Activated CD4-positive, CD25-positive, alpha-beta regulatory T cell treated with anti-CD3 and anti-CD28 coated beads, Interleukin-2, amount 50 U/mL, for 16 hours (primary cell): ENCODE results near the gene MAN1C1.

Experiments used
- DNase-seq: peaks from one replicate; pipeline ENCODE4 v3.0.0-alpha.2; 2020; ENCODE audit warnings: low read depth, low spot score

The MAN1C1 gene

DNA sequence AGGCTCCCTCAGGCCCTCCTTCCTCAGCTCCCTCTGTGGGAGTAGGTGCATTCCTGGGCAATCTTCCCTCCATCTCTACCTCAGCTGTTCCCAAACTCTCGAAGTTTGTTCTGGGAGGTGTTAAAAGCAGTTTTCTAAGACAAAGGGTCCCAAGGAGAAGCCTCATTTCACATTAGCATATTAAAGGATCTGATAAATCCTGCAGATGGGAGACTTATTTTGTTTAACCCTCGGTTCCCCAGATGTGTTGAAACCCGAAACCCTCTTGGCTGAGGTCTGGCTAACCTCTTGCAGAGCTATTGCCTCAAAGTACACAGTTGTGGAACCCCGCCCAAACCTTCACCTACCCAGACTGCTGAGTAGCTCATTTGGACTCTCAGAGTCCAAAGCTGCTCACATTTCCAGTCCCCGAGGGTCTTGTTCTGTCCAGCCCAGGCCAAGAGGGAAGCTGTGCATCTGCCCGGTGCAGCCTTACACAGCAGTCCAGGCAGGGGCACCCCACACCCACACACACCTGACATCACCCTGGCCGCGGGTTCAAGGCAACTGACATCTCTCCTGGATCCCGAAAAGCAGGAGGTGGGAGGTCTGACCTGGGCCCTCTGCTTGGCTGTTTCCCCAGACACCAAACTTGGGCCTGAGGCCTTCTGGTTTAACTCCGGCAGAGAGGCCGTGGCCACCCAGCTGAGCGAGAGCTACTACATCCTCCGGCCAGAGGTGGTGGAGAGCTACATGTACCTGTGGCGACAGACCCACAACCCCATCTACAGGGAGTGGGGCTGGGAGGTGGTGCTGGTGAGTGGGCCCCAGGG lies 163.9 kb downstream of the MAN1C1 start:
- no peak for DNase-seq

- DNase-seq: no peak
These were observed 164.5 kb downstream of the MAN1C1 start for GRCh38 chr1:25781130-25781433.

DNA sequence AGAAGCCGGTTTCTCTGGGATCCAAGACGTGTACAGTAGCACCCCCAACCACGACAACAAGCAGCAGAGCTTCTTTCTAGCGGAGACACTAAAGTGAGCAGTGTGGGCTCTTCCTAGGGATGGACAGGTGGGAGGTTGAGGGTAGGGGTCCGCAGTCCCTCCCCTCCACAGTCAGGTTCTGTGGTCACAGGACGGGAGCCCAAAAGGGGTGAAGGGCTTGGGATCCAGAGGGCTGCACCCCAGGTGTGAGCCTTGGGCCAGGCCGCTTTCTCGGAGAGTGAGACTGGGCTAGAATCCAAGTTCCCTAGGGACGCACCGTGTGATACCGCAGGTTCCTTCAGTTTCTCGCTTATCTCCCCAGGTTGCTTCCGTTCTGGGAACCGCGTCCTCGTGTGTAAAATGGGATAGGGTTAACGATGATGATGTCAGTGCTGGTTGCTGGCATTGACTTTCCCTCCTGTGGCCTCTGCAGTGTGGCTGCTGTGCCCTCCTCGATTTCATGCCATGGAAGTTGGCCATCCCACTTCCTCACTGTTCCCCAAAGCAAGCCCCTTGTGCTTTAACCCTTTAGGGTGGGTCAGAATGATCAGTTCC lies 166.1 kb downstream of the MAN1C1 start:
- no peak for DNase-seq

- DNase-seq: no peak
These were observed 168.0 kb downstream of the MAN1C1 start for GRCh38 chr1:25784575-25785051.

- no peak for DNase-seq
These were observed 168.9 kb downstream of the MAN1C1 start for GRCh38 chr1:25785333-25786067.

DNA sequence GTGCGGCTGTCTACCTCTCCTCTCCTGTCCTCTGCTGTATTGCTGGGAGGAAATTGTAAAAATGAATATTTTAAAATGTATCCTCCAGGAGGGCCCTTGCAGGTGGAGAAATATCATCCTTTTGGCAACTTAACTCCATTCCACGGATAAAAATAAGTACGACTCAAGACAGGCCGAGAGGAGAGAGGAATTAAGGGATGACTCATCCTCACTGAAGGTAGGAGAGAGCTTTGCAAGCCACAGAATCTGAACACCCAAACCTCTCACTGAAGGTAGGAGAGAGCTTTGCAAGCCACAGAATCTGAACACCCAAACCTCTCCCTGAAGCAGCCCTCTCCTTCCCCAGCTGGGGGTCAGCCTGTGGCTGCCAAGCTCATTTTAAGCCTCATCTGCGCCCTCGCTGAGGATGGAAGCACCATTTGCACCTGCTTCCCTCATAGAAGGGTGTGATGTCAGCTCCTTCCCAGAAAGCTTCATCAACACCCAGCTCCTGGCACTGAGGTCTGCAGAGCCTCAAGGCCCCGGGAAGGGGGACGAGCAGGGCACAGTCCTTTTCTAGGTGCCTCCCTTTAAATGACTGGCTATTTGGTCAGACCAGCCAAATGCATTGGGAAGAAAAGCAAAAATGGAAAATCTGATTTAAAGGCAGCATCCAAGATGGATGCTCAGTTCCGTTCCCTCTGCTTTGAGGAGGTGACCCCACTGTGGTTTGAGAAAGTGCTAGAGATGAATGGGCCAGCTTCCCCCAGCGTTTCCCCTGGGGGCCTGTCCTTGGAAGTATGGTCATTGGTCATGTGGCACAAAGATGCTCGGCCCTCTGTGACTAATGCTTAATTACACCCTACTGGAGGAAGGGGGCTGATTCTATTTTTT lies 170.5 kb downstream of the MAN1C1 start:
- DNase-seq: no peak

DNA sequence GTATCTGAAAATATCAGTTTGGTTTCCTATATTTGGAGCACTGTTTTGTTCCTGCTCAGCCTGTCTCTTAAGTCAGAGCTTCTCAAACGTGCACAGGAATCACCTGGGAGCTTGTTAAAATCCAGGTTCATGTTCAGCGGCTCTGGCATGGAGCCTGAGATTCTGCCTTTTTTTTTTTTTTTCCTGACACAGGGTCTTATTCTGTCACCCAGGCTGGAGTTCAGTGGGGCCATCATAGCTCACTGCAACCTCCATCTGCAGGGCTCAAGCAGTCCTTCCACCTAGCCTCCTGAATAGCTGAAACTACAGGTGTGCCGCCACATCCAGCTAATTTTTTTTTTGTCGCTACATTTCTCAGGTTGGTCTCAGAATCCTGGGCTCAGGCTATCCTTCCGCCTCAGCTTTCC lies 171.2 kb downstream of the MAN1C1 start:
- no peak for DNase-seq

- no peak for DNase-seq
These were observed 173.9 kb downstream of the MAN1C1 start for GRCh38 chr1:25790472-25790871.

- DNase-seq: no peak
These were observed 175.5 kb downstream of the MAN1C1 start for GRCh38 chr1:25792115-25792514.

DNA sequence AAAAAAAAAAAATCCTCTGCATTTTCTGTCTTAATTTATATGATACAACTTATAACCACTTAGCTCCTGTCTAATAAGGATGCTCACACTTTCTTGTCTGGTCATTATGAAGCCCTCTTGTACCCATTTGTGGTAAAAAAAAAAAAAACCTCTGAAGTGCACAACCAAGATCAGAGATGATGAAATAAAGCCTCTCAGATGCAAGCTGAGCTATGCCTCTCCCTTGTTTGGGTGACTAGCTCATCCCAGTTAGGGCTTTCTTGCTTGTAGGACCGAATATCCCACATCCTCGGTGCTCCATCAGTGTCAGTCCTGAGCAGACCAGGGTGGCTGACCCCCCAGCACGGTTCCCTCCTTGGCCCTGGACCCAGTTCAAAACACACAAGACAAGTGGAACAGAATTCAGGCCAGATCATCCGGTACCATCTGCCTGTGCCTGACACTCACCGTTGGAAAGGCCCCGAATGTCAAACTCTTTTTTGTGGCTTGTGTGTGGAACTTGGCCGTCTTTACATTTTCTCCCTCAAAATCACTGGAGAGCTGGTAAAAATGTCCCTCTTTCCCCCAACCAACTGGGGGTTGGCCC lies 177.1 kb downstream of the MAN1C1 start:
- no peak for DNase-seq

DNA sequence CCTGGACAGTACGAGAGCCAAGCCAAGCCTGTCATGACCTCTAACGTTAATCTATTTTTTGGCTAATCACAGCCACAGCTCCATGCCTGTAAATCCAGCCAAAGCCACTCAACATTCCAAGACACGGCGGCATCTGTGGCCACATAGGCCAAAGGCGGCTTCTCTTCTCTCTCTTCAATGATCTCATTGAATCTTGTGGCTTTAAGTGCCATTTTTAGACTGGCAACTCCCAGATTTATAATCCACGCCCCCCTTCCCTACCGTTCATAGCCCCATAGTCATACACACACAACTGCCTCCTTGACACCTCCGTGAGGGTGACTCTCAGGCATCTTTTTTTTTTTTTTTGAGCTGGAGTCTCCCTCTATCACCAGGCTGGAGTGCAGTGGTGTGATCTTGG lies 177.7 kb downstream of the MAN1C1 start:
- no peak for DNase-seq

DNA sequence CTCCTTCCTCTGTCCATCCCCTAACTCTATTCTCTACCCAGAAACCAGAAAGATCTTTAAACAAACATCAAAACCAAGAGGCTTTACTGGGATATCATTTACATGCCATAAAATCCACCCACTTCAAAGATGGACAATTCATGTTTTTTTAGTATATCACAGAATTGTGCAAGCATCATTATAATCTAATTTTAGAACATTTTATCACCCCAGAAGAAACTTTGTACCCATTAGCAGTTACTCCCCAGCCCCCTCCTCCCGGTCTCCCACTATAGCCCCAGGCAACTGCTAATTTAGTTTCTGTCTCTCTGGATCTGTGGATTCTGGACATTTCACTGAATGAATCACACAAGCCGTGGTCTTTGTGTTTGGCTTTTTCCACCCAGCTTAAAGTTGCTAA lies 178.6 kb downstream of the MAN1C1 start:
- no peak for DNase-seq

DNA sequence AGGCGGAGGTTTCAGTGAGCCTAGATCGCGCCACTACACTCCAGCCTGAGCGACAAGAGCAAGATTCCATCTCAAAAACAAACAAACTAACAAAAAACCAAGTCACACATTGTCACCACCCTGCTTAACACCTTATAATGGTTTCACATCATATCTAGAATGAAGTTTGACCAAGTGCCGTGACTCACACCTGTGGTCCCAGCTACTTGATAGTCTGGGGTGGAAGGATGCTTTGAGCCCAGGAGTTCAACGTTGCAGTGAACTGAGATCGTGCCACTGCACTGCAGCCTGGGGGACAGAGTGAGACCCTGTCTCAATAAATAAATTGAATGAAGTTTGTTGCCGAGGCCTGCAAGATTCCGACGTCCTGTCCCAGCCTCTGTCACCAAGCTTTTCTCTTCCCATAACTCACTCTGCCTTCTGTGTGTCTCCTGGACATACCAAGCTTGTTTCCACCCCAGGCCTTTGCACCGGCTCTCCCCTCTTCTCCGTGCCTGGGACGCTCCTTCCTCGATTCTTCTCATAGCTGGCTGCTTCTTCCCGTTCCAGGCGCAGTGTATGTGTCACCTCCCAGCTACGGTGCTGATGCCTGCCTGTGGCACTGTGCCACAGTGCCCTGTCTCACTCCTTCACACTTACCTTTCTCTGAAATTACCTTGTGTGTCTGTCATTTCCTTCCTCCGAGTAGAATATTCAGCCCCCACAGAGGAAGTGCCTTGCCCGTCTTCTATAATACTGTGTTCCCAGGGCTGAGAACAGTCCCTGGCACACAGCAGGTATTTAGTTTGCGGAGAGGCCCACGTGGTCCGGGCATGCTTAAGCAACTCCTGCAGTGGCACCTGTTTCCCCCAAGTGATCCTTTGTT lies 179.6 kb downstream of the MAN1C1 start:
- no peak for DNase-seq

GRCh38 chr1:25796811-25797458 lies 180.3 kb downstream of the MAN1C1 start:
- peak; percentile 74 for DNase-seq

DNA sequence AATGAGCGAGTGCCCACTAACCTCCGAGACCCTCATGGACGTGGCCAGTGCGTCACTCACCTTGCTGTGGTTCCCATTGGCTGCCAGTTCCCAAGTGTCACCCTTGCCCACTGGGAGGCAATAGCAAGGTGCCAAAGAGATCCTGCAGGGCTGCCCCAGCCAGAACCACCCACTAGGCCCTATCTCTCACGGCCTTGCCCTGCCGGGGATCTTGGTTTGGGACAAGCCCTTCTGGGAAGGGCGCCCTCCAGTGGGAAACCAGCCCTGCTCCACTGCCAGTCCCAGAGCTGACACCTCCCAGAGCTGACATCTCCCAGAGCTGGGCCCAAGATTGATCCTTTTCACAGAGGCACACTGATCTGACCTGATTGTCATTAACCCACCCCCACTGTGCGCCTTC lies 181.3 kb downstream of the MAN1C1 start:
- no peak for DNase-seq

GRCh38 chr1:25798666-25799351 lies 182.2 kb downstream of the MAN1C1 start:
- DNase-seq: no peak

GRCh38 chr1:25799352-25799934 lies 182.9 kb downstream of the MAN1C1 start:
- DNase-seq: no peak

DNA sequence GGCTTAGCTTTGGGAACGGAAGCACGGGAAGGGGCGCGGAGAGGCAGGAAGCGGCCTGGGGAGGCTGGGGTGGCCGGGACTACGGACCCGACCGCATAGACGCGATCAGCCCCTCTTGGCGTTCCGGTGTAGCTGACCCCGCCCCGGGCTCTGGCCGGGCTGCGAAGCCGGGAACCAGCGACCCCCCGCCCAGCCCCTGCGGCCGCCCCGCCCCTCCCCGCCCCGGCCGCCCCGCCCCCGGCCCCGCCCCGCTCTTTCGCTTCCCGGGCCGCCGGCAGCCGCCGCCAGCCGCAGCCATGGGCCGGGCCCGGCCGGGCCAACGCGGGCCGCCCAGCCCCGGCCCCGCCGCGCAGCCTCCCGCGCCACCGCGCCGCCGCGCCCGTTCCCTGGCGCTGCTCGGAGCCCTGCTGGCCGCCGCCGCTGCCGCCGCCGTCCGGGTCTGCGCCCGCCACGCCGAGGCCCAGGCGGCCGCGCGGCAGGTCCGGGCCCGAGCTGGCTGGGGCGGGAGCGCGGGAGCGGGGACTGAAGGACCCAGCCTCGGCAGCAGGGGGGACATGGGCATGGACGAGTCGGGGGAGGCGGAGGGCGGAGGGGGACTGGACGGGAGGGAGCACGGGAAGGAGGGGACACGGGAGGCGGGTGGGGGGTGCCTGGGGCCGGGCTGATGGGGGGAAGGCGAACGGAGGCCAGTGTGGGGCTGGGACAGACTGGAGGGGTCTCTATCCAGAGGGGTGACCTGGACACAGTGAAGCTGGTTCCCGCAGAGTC lies 183.5 kb downstream of the MAN1C1 start, which contains the start of gene SELENON:
SELENON (plus strand) TSS at position 259 of the 768 bp plus-strand sequence; CDS start at position 297, 38 bp downstream.
- DNase-seq: no peak
